Fibroblast of lung (primary cell): ENCODE data around the gene KIF13A. TPM values are rescaled to one million over a fixed set of nuclear protein-coding genes. Genes with fewer than 3 reads are reported as not detected.

Experiments used
- DNase-seq, 2 donors: peaks; one replicate each; pipeline versions ENCODE4 v3.0.0 to v3.0.0-alpha.2; 2010; ENCODE audit warnings: low read depth in 2 of 2
- H2AFZ ChIP-seq: 2 replicates; pipeline ENCODE4 v1.5.1; 2012; ENCODE audit warnings: low read length, control low read depth, inconsistent platforms
- H3K27ac ChIP-seq: 2 replicates; pipeline ENCODE4 v1.5.1; 2011; ENCODE audit warnings: low read length, control low read depth; ENCODE audit not compliant: insufficient read depth
- H3K27me3 ChIP-seq: 2 replicates; pipeline ENCODE4 v1.5.1; 2011; ENCODE audit warnings: mild to moderate bottlenecking, low read length; ENCODE audit not compliant: control insufficient read depth, insufficient read depth
- H3K36me3 ChIP-seq: 2 replicates; pipeline ENCODE4 v1.5.1; 2011; ENCODE audit warnings: low read length; ENCODE audit not compliant: control insufficient read depth, insufficient read depth
- H3K4me1 ChIP-seq: 2 replicates; pipeline ENCODE4 v1.5.1; 2011; ENCODE audit warnings: low read length; ENCODE audit not compliant: control insufficient read depth, insufficient read depth; ENCODE audit errors: extremely low read depth
- H3K4me2 ChIP-seq: 2 replicates; pipeline ENCODE4 v1.5.1; 2011; ENCODE audit warnings: low read length, control low read depth; ENCODE audit not compliant: insufficient read depth; ENCODE audit errors: extremely low read depth
- H3K4me3 ChIP-seq, 4 experiments: fragments of 200-600 bp in 1 of 4; sonication (generic) in 1 of 4; replicated peaks in 1 of 4; 2 replicates each; pipeline ENCODE4 v1.5.1; 2011 to 2016; ENCODE audit warnings: low read length in 4 of 4, low read depth in 3 of 4, mild to moderate bottlenecking in 3 of 4, control low read depth in 2 of 4, inconsistent platforms in 1 of 4, mixed read lengths in 1 of 4; ENCODE audit not compliant: insufficient read depth in 1 of 4; ENCODE audit errors: control extremely low read depth in 1 of 4
- H3K79me2 ChIP-seq: 2 replicates; pipeline ENCODE4 v1.5.1; 2012; ENCODE audit warnings: mild to moderate bottlenecking, low read length, inconsistent platforms; ENCODE audit not compliant: control insufficient read depth, insufficient read depth
- H3K9ac ChIP-seq: 2 replicates; pipeline ENCODE4 v1.5.1; 2011; ENCODE audit warnings: mild to moderate bottlenecking, low read length, control low read depth; ENCODE audit not compliant: insufficient read depth
- H3K9me3 ChIP-seq: 2 replicates; pipeline ENCODE4 v1.5.1; 2012; ENCODE audit warnings: low read depth, low read length; ENCODE audit not compliant: control insufficient read depth, insufficient read depth
- H4K20me1 ChIP-seq: 2 replicates; pipeline ENCODE4 v1.5.1; 2011; ENCODE audit warnings: low read length; ENCODE audit not compliant: control insufficient read depth, insufficient read depth; ENCODE audit errors: extremely low read depth
- CTCF ChIP-seq, 2 donors: IDR thresholded peaks in 1 of 2; conservative IDR thresholded peaks in 1 of 2; 1 replicate in 1 of 2; 2 replicates in 1 of 2; pipeline ENCODE4 v1.5.1; 2011 to 2012; ENCODE audit warnings: low read length in 2 of 2, control low read depth in 1 of 2, inconsistent platforms in 1 of 2, low read depth in 1 of 2, mild to moderate bottlenecking in 1 of 2
- EZH2 ChIP-seq: IDR thresholded peaks from 2 replicates; pipeline ENCODE4 v1.5.1; 2012; ENCODE audit warnings: low read length, control low read depth, mild to moderate bottlenecking; ENCODE audit errors: missing control alignments
- polyA plus RNA-seq, 2 donors: library from polyadenylated mRNA; depleted of rRNA in 1 of 2; stranded (reverse) in 1 of 2; unstranded in 1 of 2; fragments of >200 nt; gene quantifications; 2 replicates each; pipeline ENCODE4 v1.2.1, GENCODE V29; 2011 to 2012; ENCODE audit warnings: missing spikeins in 1 of 2
- total RNA-seq: library from RNA; depleted of rRNA; stranded (reverse); fragments of >200 nt; gene quantifications from 2 replicates; pipeline ENCODE4 v1.2.1, GENCODE V29; 2014

KIF13A gene
- total and polyA plus RNA-seq, 2 donors (not counting 1 experiment from before 2014, with no cell fraction given), result 52.3 to 114 TPM

GRCh38 chr6:17856306-17856705, 131.1 kb downstream of the KIF13A start:
- no peak overlapping the region for H3K27ac ChIP-seq
- no peaks in the 10 kb centered on the region for H4K20me1 ChIP-seq
- H2AFZ ChIP-seq, result no peak overlapping the region
- no peak overlapping the region for H3K9ac ChIP-seq
- peaks cover 13% of the 10 kb centered on the region for H3K4me1 ChIP-seq
- no peak overlapping the region for H3K4me2 ChIP-seq
- no peaks in the 10 kb centered on the region for H3K9me3 ChIP-seq
- TF ChIP-seq EZH2 (no peak), CTCF (conservative IDR thresholded peaks at IDR 0.05 in 1 of 2, IDR thresholded peaks at IDR 0.05 in 1 of 2; ENCODE audit: low read depth in 1 of 2, low read length in 2 of 2) (no peak)
- no peaks in the 10 kb centered on the region for H3K79me2 ChIP-seq
- H3K4me3 ChIP-seq, result no peak overlapping the region
- peaks cover 2% of the 10 kb centered on the region for H3K36me3 ChIP-seq
- H3K27me3 ChIP-seq, result no peaks in the 10 kb centered on the region
- no peak for DNase-seq

- TF ChIP-seq CTCF (conservative IDR thresholded peaks at IDR 0.05 in 1 of 2, IDR thresholded peaks at IDR 0.05 in 1 of 2; ENCODE audit: low read depth in 1 of 2, low read length in 2 of 2) (no peak), EZH2 (no peak)
- no peak for DNase-seq
Measured at GRCh38 chr6:17855381-17855780, 132.1 kb downstream of the KIF13A start.

GRCh38 chr6:17853533-17853932, 133.9 kb downstream of the KIF13A start:
- Histone ChIP-seq H3K9ac (no peak overlapping the region), H2AFZ (no peak overlapping the region), H3K27ac (no peak overlapping the region), H3K27me3 (no peaks in the 10 kb centered on the region), H3K79me2 (no peaks in the 10 kb centered on the region), H3K36me3 (peaks cover 8% of the 10 kb centered on the region), H3K9me3 (no peaks in the 10 kb centered on the region), H3K4me2 (no peak overlapping the region), H4K20me1 (no peaks in the 10 kb centered on the region), H3K4me1 (peaks cover 13% of the 10 kb centered on the region), H3K4me3 (no peak overlapping the region)
- DNase-seq, result no peak
- TF ChIP-seq CTCF (conservative IDR thresholded peaks at IDR 0.05 in 1 of 2, IDR thresholded peaks at IDR 0.05 in 1 of 2; ENCODE audit: low read depth in 1 of 2, low read length in 2 of 2), result no peak
- TF ChIP-seq EZH2, result no peak

More at GRCh38 chr6:17855381-17855780, 132.1 kb downstream of the KIF13A start:
- H3K27me3 ChIP-seq, result no peaks in the 10 kb centered on the region
- H3K9me3 ChIP-seq, result no peaks in the 10 kb centered on the region
- H2AFZ ChIP-seq, result no peak overlapping the region
- H3K79me2 ChIP-seq, result no peaks in the 10 kb centered on the region
- peaks cover 13% of the 10 kb centered on the region for H3K4me1 ChIP-seq
- no peaks in the 10 kb centered on the region for H4K20me1 ChIP-seq
- H3K9ac ChIP-seq, result no peak overlapping the region
- peaks cover 2% of the 10 kb centered on the region for H3K36me3 ChIP-seq
- no peak overlapping the region for H3K27ac ChIP-seq
- H3K4me2 ChIP-seq, result no peak overlapping the region
- H3K4me3 ChIP-seq, result no peak overlapping the region
